ENCODE data around the gene TBC1D8. TPM values are rescaled to one million over a fixed set of nuclear protein-coding genes. Genes with fewer than 3 reads are reported as not detected.

TBC1D8 gene
- total and polyA plus RNA-seq, 2 of the 13 experiments (the other 11 are each of a cell fraction or from before 2014, with no cell fraction given) = 45.1 to 95.4 TPM

- TF ChIP-seq CENPX (CRISPR knock-in tag; IDR thresholded peaks at IDR 0.05) = no peak
- no peak for TF ChIP-seq EEA1 (CRISPR knock-in tag; IDR thresholded peaks at IDR 0.05; ENCODE audit: borderline replicate concordance)
- no peak for TF ChIP-seq SNAPC2 (CRISPR knock-in tag; IDR thresholded peaks at IDR 0.05)
- TF ChIP-seq SOX6 (IDR thresholded peaks at IDR 0.05) = no peak
- TF ChIP-seq SOX6 (CRISPR knock-in tag; IDR thresholded peaks at IDR 0.05) = no peak
- no peak for TF ChIP-seq HINFP (CRISPR knock-in tag; IDR thresholded peaks at IDR 0.05; ENCODE audit: low read depth)
- no peak for TF ChIP-seq ZNF275 (CRISPR knock-in tag; IDR thresholded peaks at IDR 0.05; ENCODE audit: borderline replicate concordance)
- TF ChIP-seq SAP130 (CRISPR knock-in tag; IDR thresholded peaks at IDR 0.05; ENCODE audit: low read depth) = no peak
- no peak for TF ChIP-seq ZBTB1 (CRISPR knock-in tag; IDR thresholded peaks at IDR 0.05; ENCODE audit: borderline replicate concordance)
- TF ChIP-seq ZFP91 (CRISPR knock-in tag; IDR thresholded peaks at IDR 0.05; ENCODE audit: borderline replicate concordance) = no peak
- TF ChIP-seq GTF2F1 (IDR thresholded peaks at IDR 0.05; ENCODE audit: low read length) = no peak
- no peak for TF ChIP-seq ZFP36L1 (CRISPR knock-in tag; IDR thresholded peaks at IDR 0.05)
- TF ChIP-seq PTBP1 (IDR thresholded peaks at IDR 0.05; ENCODE audit: low read depth, low read length, poor library complexity, severe bottlenecking) = no peak
- TF ChIP-seq STAG1 (CRISPR knock-in tag; IDR thresholded peaks at IDR 0.05) = 0 out of 2 replicates have a peak, but pooled peaks have one; percentile 2
- TF ChIP-seq E2F5 (CRISPR knock-in tag; conservative IDR thresholded peaks at IDR 0.05) = no peak
- no peak for TF ChIP-seq CCAR2 (optimal IDR thresholded peaks at IDR 0.05; ENCODE audit: low read depth, low read length)
- no peak for TF ChIP-seq ZFY (CRISPR knock-in tag; IDR thresholded peaks at IDR 0.05)
- no peak for TF ChIP-seq ZNF589 (CRISPR knock-in tag; conservative IDR thresholded peaks at IDR 0.05)
- no peak for TF ChIP-seq ZNF660 (CRISPR knock-in tag; IDR thresholded peaks at IDR 0.05; ENCODE audit: borderline replicate concordance, low read depth)
- no peak for TF ChIP-seq CREB3 (CRISPR knock-in tag; IDR thresholded peaks at IDR 0.05)
- no peak for TF ChIP-seq THAP9 (CRISPR knock-in tag; IDR thresholded peaks at IDR 0.05; ENCODE audit: borderline replicate concordance)
Measured at GRCh38 chr2:101003278-101003775, 147.9 kb downstream of the TBC1D8 start (continued).

Measured in HepG2 (cell line).